Measurements from ENCODE around the gene TRAF7. TPM values are rescaled to one million over a fixed set of nuclear protein-coding genes. Genes with fewer than 3 reads are reported as not detected.
A peak's percentile ranks its signal among the peaks of the same experiment; 100 is the strongest.

TRAF7 gene
- total RNA-seq, 2 experiments from 2014 or later: 19.9 to 24.0 TPM

- Histone ChIP-seq H3K27me3 (ENCODE audit: control insufficient read depth in 1 of 2, insufficient read depth in 2 of 2, low read length in 2 of 2) (no peaks in the 10 kb centered on the region), H3K36me3 (ENCODE audit: insufficient read depth, low read length) (peaks cover 32% of the 10 kb centered on the region), H3K4me1 (ENCODE audit: insufficient read depth, low read length) (peaks cover 35% of the 10 kb centered on the region), H3K9me3 (ENCODE audit: control insufficient read depth in 1 of 2, insufficient read depth in 1 of 2, low read length in 2 of 2) (no peaks in the 10 kb centered on the region), H3K27ac (ENCODE audit: low read depth in 1 of 2, low read length in 2 of 2) (no peak overlapping the region), H3K4me3 (ENCODE audit: low read length) (no peak overlapping the region)
- H3K27me3 Mint-ChIP-seq: no peaks in the 10 kb centered on the region
- H3K27ac Mint-ChIP-seq: no peak overlapping the region
- H3K4me3 Mint-ChIP-seq: peak overlapping the region; percentile 62
- intact Hi-C loops (cut with DNase I, micrococcal nuclease): loop anchor here (5.0 kb wide), 2 partner anchors 44 to 161 kb away; partner anchors contain the start of genes ECI1 (in 1 of the 2), NTHL1 (in 1 of the 2) and TSC2 (in 1 of the 2)
- ChIA-PET POLR2A (no interaction called here), CTCF (no interaction called here)
- H3K4me1 Mint-ChIP-seq (ENCODE audit: low read depth): peaks cover 21% of the 10 kb centered on the region
- H3K36me3 Mint-ChIP-seq (ENCODE audit: low read depth): peaks cover 16% of the 10 kb centered on the region
- DNase-seq: no peak
- no peak for TF ChIP-seq CTCF (IDR thresholded peaks at IDR 0.05)
- no peaks in the 10 kb centered on the region for H3K9me3 Mint-ChIP-seq
- ATAC-seq (ENCODE audit: poor library complexity): no peak
Observed at GRCh38 chr16:2208308-2208707, 52.7 kb downstream of the TRAF7 start.

DNA sequence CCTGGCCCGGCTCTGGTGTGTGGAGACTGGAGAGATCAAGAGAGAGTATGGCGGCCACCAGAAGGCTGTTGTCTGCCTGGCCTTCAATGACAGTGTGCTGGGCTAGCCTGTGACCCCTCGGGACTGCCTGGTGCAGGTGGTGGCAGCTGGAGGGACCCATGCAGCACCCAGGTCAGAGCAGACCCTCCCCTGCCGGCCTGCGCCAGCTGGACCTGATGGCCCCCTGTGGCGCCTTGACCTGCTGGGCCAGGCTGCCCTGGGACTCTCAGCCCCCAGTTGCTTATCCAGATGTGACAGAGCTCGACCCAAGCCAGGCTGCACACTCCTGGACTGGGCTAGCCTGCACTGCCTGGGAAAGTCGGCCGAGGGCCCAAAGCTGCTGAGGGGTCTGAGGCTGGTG, 53.2 kb downstream of the TRAF7 start:
- Histone ChIP-seq H3K9me3 (ENCODE audit: control insufficient read depth in 1 of 2, insufficient read depth in 1 of 2, low read length in 2 of 2) (no peaks in the 10 kb centered on the region), H3K27me3 (ENCODE audit: control insufficient read depth in 1 of 2, insufficient read depth in 2 of 2, low read length in 2 of 2) (no peaks in the 10 kb centered on the region), H3K4me3 (ENCODE audit: low read length) (no peak overlapping the region), H3K4me1 (ENCODE audit: insufficient read depth, low read length) (peaks cover 40% of the 10 kb centered on the region), H3K36me3 (ENCODE audit: insufficient read depth, low read length) (peaks cover 32% of the 10 kb centered on the region), H3K27ac (ENCODE audit: low read depth in 1 of 2, low read length in 2 of 2) (no peak overlapping the region)
- DNase-seq: no peak
- H3K4me1 Mint-ChIP-seq (ENCODE audit: low read depth): peaks cover 24% of the 10 kb centered on the region
- POLR2A ChIA-PET: no interaction called here
- no peak for TF ChIP-seq CTCF (IDR thresholded peaks at IDR 0.05)
- intact Hi-C loops (cut with DNase I, micrococcal nuclease): loop anchor here (5.0 kb wide), 2 partner anchors 44 to 161 kb away; partner anchors contain the start of genes ECI1 (in 1 of the 2), NTHL1 (in 1 of the 2) and TSC2 (in 1 of the 2)
- H3K4me3 Mint-ChIP-seq: no peak overlapping the region
- no peak overlapping the region for H3K27ac Mint-ChIP-seq
- no peak for ATAC-seq (ENCODE audit: poor library complexity)
- no peaks in the 10 kb centered on the region for H3K9me3 Mint-ChIP-seq
- peaks cover 16% of the 10 kb centered on the region for H3K36me3 Mint-ChIP-seq (ENCODE audit: low read depth)
- H3K27me3 Mint-ChIP-seq: no peaks in the 10 kb centered on the region
- CTCF ChIA-PET: no interaction called here

GRCh38 chr16:2209258-2210008, 53.9 kb downstream of the TRAF7 start:
- no peak for TF ChIP-seq CTCF (IDR thresholded peaks at IDR 0.05)
- no peaks in the 10 kb centered on the region for H3K27me3 Mint-ChIP-seq
- H3K9me3 Mint-ChIP-seq: no peaks in the 10 kb centered on the region
- peaks cover 23% of the 10 kb centered on the region for H3K4me1 Mint-ChIP-seq (ENCODE audit: low read depth)
- intact Hi-C loops (cut with DNase I, micrococcal nuclease): loop anchor here (5.0 to 10.0 kb wide), 3 partner anchors 43 to 795 kb away; partner anchors contain the start of genes ECI1 (in 1 of the 2), NTHL1 (in 1 of the 2), TSC2 (in 1 of the 2) and UNKL (in 1 of the 2)
- ChIA-PET CTCF (no interaction called here), POLR2A (no interaction called here)
- H3K36me3 Mint-ChIP-seq (ENCODE audit: low read depth): peaks cover 16% of the 10 kb centered on the region
- Histone ChIP-seq H3K27me3 (ENCODE audit: control insufficient read depth in 1 of 2, insufficient read depth in 2 of 2, low read length in 2 of 2) (no peaks in the 10 kb centered on the region), H3K27ac (ENCODE audit: low read depth in 1 of 2, low read length in 2 of 2) (no peak overlapping the region), H3K4me1 (ENCODE audit: insufficient read depth, low read length) (peaks cover 42% of the 10 kb centered on the region), H3K36me3 (ENCODE audit: insufficient read depth, low read length) (peaks cover 32% of the 10 kb centered on the region), H3K4me3 (ENCODE audit: low read length) (no peak overlapping the region), H3K9me3 (ENCODE audit: control insufficient read depth in 1 of 2, insufficient read depth in 1 of 2, low read length in 2 of 2) (no peaks in the 10 kb centered on the region)
- ATAC-seq (ENCODE audit: poor library complexity) (no peak), DNase-seq (no peak)
- H3K27ac Mint-ChIP-seq: no peak overlapping the region
- H3K4me3 Mint-ChIP-seq: peak overlapping the region; percentile 11

Measured in CD4-positive, alpha-beta T cell (primary cell).